NCI-H2227 (cell line): ENCODE results near the gene SLC22A3.
"Not testable (repeated sequence)": the region's sequence is repeated elsewhere in the genome, so short reads cannot be mapped to it uniquely, and the experiment has no call there.

Source experiments
- DNase-seq: peaks from one replicate; lab custom pipeline; 2025; ENCODE audit not compliant: unreplicated experiment; lab: John Stamatoyannopoulos, UW

SLC22A3 gene

DNA sequence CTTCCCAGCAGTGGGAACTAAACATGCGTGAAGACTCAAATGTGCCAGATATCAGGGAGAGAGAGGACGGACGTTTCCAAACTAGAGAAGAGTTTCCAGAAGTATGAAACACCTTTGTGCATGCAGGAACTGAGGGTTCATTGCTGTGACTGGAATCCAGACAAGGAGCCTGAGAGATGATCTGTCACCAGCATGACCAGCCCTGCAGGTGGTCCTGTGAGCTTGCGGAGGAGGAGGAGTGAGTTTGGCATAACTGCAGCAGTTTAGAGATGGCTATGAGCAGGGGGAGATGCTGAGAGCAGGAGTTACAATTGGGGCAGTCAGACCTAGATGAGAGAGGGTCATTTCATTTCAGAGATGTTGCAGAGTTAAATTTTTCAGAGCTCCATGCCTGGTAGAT, 89.6 kb downstream of the SLC22A3 start:
- DNase-seq, result no peak

- DNase-seq, result no peak
Measured at GRCh38 chr6:160438481-160438880, 90.3 kb downstream of the SLC22A3 start.

DNA sequence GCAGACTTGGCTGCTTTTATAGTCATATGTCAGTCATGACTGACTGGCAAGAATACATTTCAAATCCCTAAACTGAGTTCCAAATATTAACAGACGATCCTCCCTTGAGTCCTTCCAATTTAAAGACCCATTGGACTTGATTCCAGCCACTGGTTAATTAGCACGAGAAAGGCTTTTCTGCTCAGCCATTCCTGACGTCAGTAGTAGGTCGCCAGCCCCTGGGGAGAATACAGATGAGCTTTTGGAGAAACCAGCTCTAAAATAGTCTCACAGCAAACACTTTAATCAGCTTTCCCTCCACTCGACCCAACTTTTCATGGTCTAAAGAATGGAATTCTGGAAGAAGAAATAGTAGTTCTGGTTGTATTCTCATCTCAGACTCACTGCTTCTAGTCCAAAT, 91.6 kb downstream of the SLC22A3 start:
- DNase-seq, result no peak

DNA sequence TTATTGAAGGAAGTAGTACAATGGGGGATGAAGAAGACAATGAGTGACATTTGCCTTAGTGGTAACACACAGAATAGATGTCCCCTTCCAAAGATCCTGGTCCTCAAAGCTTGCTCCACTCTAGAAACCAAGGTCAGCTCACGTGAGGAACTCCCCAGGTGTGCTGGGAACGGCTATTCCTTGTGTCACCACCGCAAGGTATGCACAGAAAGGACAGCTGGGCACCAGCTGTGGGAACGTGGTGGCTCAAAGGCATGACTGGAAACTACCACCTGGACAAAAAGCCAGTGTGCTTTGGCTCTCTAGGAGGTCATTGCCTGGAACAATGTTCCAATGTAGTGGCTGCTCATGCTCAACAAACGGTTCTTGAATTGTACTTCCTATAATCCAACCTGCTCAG, 94.0 kb downstream of the SLC22A3 start:
- no peak for DNase-seq

GRCh38 chr6:160445130-160445529, 97.0 kb downstream of the SLC22A3 start:
- no peak for DNase-seq

- DNase-seq, result no peak
Measured at GRCh38 chr6:160447350-160447749, 99.2 kb downstream of the SLC22A3 start.

DNA sequence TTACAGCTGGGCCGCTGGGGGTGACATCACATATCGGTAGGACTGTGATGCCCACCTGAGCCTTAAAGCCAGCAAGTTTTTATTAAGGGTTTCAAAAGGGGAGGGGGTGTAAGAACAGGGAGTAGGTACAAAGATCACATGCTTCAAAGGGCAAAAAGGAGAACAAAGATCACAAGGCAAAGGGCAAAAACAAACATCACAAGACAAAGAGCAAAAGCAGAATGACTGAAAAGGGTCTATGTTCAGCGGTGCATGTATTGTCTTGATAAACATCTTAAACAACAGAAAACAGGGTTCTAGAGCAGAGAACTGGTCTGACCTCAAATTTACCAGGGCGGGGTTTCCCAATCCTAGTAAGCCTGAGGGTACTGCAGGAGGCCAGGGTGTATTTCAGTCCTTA, 101.6 kb downstream of the SLC22A3 start:
- not testable (repeated sequence) for DNase-seq

DNA sequence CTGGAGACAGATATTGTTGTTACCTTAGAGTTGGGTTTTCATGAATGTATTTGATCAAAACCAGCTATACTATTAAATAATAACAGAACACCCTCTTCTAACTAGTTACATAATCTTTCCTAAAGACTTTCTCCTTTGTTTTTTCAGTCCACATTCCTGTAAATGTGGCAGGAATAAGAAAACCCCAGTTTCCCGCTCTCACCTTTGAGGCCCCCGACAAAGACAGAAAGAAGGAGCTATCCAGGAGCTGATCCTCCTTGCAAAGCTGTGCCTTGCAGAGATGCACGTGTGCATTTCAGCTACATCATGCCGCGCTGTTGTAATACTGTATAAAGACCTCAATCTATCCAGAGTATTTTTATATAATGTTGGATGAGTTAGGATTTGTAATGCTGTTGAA, 102.7 kb downstream of the SLC22A3 start:
- DNase-seq, result no peak

GRCh38 chr6:160454303-160454702, 106.1 kb downstream of the SLC22A3 start:
- DNase-seq, result no peak

- DNase-seq, result no peak
Measured at GRCh38 chr6:160455081-160455480, 106.9 kb downstream of the SLC22A3 start.

- DNase-seq, result peak; percentile 9
Measured at GRCh38 chr6:160455541-160456213, 107.5 kb downstream of the SLC22A3 start.

GRCh38 chr6:160456214-160456546, 108.0 kb downstream of the SLC22A3 start:
- DNase-seq, result no peak

DNA sequence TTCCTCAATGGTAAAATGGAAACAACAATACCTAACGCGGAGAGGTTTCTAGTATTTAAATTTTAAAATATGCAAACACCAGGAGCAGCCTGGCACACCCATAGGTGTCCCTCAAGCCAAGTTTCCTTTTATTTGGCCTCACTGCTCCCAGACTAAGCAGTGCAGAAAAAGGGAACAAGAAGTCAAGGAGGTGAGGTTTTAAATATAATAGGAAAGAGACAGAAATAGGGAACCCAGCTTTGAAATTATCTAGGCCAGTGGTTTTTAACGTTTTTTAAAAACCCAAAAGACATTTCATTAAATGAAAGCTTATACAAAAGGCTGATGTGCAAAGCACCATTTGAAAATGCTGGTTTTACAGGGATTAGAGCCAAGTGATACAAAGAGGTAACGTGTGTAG, 109.6 kb downstream of the SLC22A3 start:
- DNase-seq, result no peak

DNA sequence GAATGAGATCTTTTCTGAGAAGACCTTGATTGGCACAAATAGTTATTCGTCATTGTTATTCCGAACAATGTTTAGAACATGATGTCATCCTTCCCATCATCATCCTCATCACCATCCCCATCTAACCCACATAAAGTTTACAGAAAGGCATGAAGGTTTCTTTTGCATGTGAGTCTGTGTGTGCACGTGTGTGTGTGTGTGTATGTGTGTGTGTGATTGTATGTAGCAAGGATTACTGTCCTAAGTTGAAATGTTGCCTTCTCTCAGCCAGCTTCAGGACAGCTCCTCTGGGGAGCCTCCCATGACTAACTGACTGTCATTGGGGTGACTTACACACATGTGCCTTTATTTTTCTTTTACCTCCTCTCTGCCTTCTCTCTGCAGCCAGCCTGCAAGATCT, 113.5 kb downstream of the SLC22A3 start:
- no peak for DNase-seq

- no peak for DNase-seq
Measured at GRCh38 chr6:160462116-160462515, 113.9 kb downstream of the SLC22A3 start.

DNA sequence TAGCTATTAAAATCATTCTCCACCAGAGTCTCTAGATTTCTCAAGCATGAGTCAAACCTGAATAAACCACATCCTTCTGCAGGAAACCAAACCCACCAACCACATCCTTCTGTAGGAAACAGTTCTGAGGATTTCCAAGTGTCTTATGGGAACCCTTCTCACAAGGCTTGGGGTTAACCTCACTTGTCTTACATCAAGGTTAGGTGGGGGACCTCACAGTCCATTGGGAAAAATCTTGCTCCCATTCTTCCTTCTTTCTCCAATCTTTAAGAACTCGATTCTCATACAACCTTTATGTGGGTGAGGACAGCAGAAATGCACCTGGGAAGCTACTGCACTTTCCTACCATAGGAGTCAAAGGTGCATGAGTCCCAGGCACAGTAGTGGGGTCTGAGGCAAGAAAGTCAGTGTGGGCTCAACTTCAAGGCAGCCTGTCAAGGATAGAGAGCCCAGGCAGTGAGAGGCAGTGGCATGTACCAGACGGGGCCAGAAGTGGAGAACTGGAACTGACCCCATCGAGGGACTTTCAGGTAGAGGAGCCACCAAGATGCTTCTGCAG, 114.5 kb downstream of the SLC22A3 start:
- no peak for DNase-seq

GRCh38 chr6:160464744-160465143, 116.6 kb downstream of the SLC22A3 start:
- DNase-seq, result no peak

GRCh38 chr6:160467261-160467871, 119.2 kb downstream of the SLC22A3 start:
- not testable (repeated sequence) for DNase-seq

DNA sequence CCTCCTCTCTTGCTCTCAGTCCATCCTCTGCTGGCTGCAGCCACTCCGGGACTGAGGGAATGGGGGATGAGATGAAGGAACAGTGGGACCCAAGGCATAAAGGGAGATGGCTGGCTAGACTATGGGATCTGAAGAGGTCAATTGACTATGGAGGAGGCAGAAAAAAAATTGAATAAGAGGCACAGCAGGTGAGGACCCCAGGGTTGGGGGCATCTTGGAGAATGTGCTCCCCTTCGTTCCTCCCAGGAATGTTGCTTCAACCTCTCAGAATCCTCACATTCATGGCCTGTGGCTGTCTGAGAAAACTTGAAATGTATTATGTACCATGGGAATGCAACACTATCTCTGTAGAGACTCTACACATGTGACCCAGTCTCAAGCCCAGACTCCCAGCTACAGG, 121.0 kb downstream of the SLC22A3 start:
- DNase-seq, result no peak

- not testable (repeated sequence) for DNase-seq
Measured at GRCh38 chr6:160476056-160476455, 127.9 kb downstream of the SLC22A3 start.

DNA sequence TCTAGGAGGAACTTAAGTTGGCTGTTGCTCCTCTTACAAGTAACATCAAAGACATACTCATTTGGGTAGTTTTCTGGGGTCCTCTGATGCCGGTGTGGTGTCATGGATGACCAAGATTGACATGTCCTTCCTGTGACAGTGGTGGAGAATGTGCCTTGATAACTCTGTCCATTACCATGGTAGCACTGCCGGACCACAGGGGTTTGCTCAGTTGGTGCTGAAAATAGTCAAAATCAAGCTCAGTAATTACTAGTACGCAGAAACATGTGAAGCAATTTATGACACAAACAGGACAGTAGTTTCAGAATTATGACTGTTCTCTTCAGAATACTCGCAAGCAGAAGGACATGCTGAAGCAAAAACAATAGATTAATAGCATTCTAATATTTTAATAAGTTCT, 128.9 kb downstream of the SLC22A3 start:
- DNase-seq, result not testable (repeated sequence)

DNA sequence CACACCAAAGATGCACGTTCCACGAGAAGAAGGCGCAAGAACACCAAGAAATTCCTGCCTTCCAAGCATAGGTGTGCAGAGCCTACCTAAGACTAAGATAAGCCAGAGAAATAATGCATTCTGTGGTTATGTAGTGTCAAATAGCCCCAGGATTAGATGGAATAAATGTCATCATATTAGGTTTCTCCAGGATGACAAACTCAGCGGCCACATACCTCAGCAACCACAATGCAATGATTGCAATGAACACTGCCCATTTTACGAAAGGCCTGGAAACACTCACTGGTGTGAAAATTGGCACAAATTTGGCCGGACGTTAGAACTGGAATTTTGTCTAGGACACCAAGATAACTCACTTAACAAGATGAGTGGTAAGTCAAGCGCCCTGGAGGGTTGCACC, 129.7 kb downstream of the SLC22A3 start:
- DNase-seq, result no peak

GRCh38 chr6:160487116-160487515, 138.9 kb downstream of the SLC22A3 start:
- no peak for DNase-seq
